ENCODE results near the gene CTAGE4.

- no peak for TF ChIP-seq CTCF (IDR thresholded peaks at IDR 0.05)
- no peak for TF ChIP-seq POLR2A (IDR thresholded peaks at IDR 0.05)
Measured at GRCh38 chr7:144148224-144148827, 34.9 kb upstream of the CTAGE4 start.

All from testis (tissue), 2 donors.